Activated CD8-positive, alpha-beta T cell treated with anti-CD3 and anti-CD28 coated beads for 36 hours (primary cell): ENCODE data around the gene SEC14L3. TPM values are rescaled to one million over a fixed set of nuclear protein-coding genes. Genes with fewer than 3 reads are reported as not detected.

Experiments used
- ATAC-seq: fragments of 200-7000 bp; cut with Tn5 transposase; one replicate; pipeline ENCODE4 v1.10.0; 2021; ENCODE audit warnings: mild to moderate bottlenecking, moderate library complexity
- CTCF ChIA-PET: fragments of 350-600 bp; sonication (Branson Sonifier 250); formaldehyde crosslinking; loops from one replicate; lab custom pipeline; 2021; ENCODE audit warnings: antibody characterized with exemption; lab: Charles Lee
- POLR2A ChIA-PET: fragments of 350-600 bp; sonication (Branson Sonifier 250); formaldehyde crosslinking; loops from one replicate; lab custom pipeline; 2021; ENCODE audit warnings: antibody characterized with exemption; lab: Charles Lee
- DNase-seq: peaks from one replicate; pipeline ENCODE4 v3.0.0-alpha.2; 2020
- H3K27ac Mint-ChIP-seq: one replicate; pipeline ENCODE4 v1.8.0; 2021; ENCODE audit warnings: mild to moderate bottlenecking, mixed read lengths
- H3K27me3 Mint-ChIP-seq: one replicate; pipeline ENCODE4 v1.8.0; 2021; ENCODE audit warnings: mixed read lengths
- H3K36me3 Mint-ChIP-seq: one replicate; pipeline ENCODE4 v1.8.0; 2021; ENCODE audit warnings: low read depth, mixed read lengths
- H3K4me1 Mint-ChIP-seq: one replicate; pipeline ENCODE4 v1.8.0; 2021; ENCODE audit warnings: low read depth, mixed read lengths
- H3K4me3 Mint-ChIP-seq: one replicate; pipeline ENCODE4 v1.8.0; 2021; ENCODE audit warnings: mild to moderate bottlenecking, moderate library complexity, mixed read lengths
- H3K9me3 Mint-ChIP-seq: one replicate; pipeline ENCODE4 v1.8.0; 2021; ENCODE audit warnings: mixed read lengths
- CTCF ChIP-seq: fragments of 200-600 bp; IDR thresholded peaks from one replicate; pipeline ENCODE4 v1.8.0; 2022; ENCODE audit warnings: antibody characterized with exemption, mild to moderate bottlenecking
- intact Hi-C: fragments of 100-400 bp; cut with micrococcal nuclease; formaldehyde crosslinking; loops from one replicate; pipeline ENCODE4 v1.10.0; 2022
- total RNA-seq, 2 experiments: library from RNA; stranded (reverse); gene quantifications; one replicate each; pipeline ENCODE4 v1.2.3, GENCODE V29; 2021

Gene SEC14L3
- total RNA-seq, 2 experiments from 2014 or later = not detected

GRCh38 chr22:30435674-30436126 lies 36.1 kb downstream of the SEC14L3 start:
- peak; percentile 64 for TF ChIP-seq CTCF

GRCh38 chr22:30434843-30435242 lies 37.0 kb downstream of the SEC14L3 start:
- ATAC-seq (no peak), DNase-seq (peak; percentile 33)
- peaks cover 32% of the 10 kb centered on the region for H3K4me1 Mint-ChIP-seq
- H3K27me3 Mint-ChIP-seq = peaks cover 4% of the 10 kb centered on the region
- H3K9me3 Mint-ChIP-seq = peaks cover 5% of the 10 kb centered on the region
- ChIA-PET POLR2A (interaction anchor here (0.7 to 6.6 kb wide), 3 partner anchors 10 to 147 kb away, joined by 3 to 78 read pairs (median 5); partner anchors contain the start of gene MTFP1), CTCF (interaction anchor here (0.6 to 7.1 kb wide), 6 partner anchors 10 to 147 kb away, joined by 3 to 65 read pairs (median 4); partner anchors contain the start of genes MTFP1 and SEC14L2)
- peak overlapping the region; percentile 96 for H3K27ac Mint-ChIP-seq
- H3K36me3 Mint-ChIP-seq = peaks cover 23% of the 10 kb centered on the region
- intact Hi-C loops = no loop called here
- TF ChIP-seq CTCF = no peak
- peak overlapping the region; percentile 87 for H3K4me3 Mint-ChIP-seq

More at GRCh38 chr22:30435674-30436126, 36.1 kb downstream of the SEC14L3 start:
- ChIA-PET CTCF (interaction anchor here (0.9 to 7.1 kb wide), 8 partner anchors 10 to 148 kb away, joined by 3 to 65 read pairs (median 4); partner anchors contain the start of genes MTFP1 and SEC14L2), POLR2A (interaction anchor here (1.8 to 6.6 kb wide), 2 partner anchors 11 to 148 kb away, joined by 5 to 78 read pairs; partner anchors contain the start of gene MTFP1)
- peaks cover 10% of the 10 kb centered on the region for H3K27me3 Mint-ChIP-seq
- peaks cover 5% of the 10 kb centered on the region for H3K9me3 Mint-ChIP-seq
- H3K4me3 Mint-ChIP-seq = peak overlapping the region; percentile 87
- peak; percentile 93 for DNase-seq
- peaks cover 23% of the 10 kb centered on the region for H3K36me3 Mint-ChIP-seq
- peak overlapping the region; percentile 96 for H3K27ac Mint-ChIP-seq
- intact Hi-C loops = no loop called here
- ATAC-seq = peak; percentile 91
- H3K4me1 Mint-ChIP-seq = peaks cover 32% of the 10 kb centered on the region

GRCh38 chr22:30433773-30434172 lies 38.0 kb downstream of the SEC14L3 start:
- H3K36me3 Mint-ChIP-seq = peaks cover 28% of the 10 kb centered on the region

GRCh38 chr22:30433227-30433626 lies 38.6 kb downstream of the SEC14L3 start:
- Mint-ChIP-seq H3K36me3 (peaks cover 34% of the 10 kb centered on the region), H3K27ac (peak overlapping the region; percentile 96), H3K27me3 (peaks cover under 1% of the 10 kb centered on the region), H3K4me1 (peaks cover 32% of the 10 kb centered on the region), H3K9me3 (peaks cover 5% of the 10 kb centered on the region), H3K4me3 (no peak overlapping the region)
- ChIA-PET CTCF (interaction anchor here (0.8 to 7.1 kb wide), 6 partner anchors 10 to 145 kb away, joined by 3 to 65 read pairs (median 6); partner anchors contain the start of genes MTFP1, RNF215 and SEC14L2), POLR2A (interaction anchor here (1.0 to 6.6 kb wide), 4 partner anchors 8 to 45 kb away, joined by 3 to 78 read pairs (median 3); partner anchors contain the start of gene MTFP1)
- DNase-seq (no peak), ATAC-seq (no peak)
- TF ChIP-seq CTCF = no peak
- intact Hi-C loops = no loop called here

More at GRCh38 chr22:30433773-30434172, 38.0 kb downstream of the SEC14L3 start:
- H3K4me1 Mint-ChIP-seq = peaks cover 32% of the 10 kb centered on the region
- ATAC-seq (peak; percentile 38), DNase-seq (peak; percentile 51)
- H3K27me3 Mint-ChIP-seq = peaks cover 3% of the 10 kb centered on the region
- CTCF ChIA-PET = interaction anchor here (1.4 to 7.1 kb wide), 5 partner anchors 10 to 146 kb away, joined by 5 to 65 read pairs (median 6); partner anchors contain the start of genes MTFP1, RNF215 and SEC14L2
- peaks cover 5% of the 10 kb centered on the region for H3K9me3 Mint-ChIP-seq
- peak overlapping the region; percentile 96 for H3K27ac Mint-ChIP-seq
- intact Hi-C loops = no loop called here
- POLR2A ChIA-PET = interaction anchor here (1.0 to 6.6 kb wide), 5 partner anchors 8 to 146 kb away, joined by 3 to 78 read pairs (median 3); partner anchors contain the start of gene MTFP1
- no peak for TF ChIP-seq CTCF
- H3K4me3 Mint-ChIP-seq = no peak overlapping the region
